Stimulated activated CD4-positive, alpha-beta T cell treated with anti-CD3 and anti-CD28 coated beads, Interleukin-4, amount 100 ng/mL, for 4 hours (primary cell): ENCODE measurements around the gene RNF181.
A peak's percentile ranks its signal among the peaks of the same experiment; 100 is the strongest.
"Not testable (repeated sequence)": the region's sequence is repeated elsewhere in the genome, so short reads cannot be mapped to it uniquely, and the experiment has no call there.

Source experiments
- DNase-seq, 2 experiments: peaks; one replicate each; pipeline ENCODE4 v3.0.0-alpha.2; 2020

Gene RNF181, protein sequence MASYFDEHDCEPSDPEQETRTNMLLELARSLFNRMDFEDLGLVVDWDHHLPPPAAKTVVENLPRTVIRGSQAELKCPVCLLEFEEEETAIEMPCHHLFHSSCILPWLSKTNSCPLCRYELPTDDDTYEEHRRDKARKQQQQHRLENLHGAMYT

DNA sequence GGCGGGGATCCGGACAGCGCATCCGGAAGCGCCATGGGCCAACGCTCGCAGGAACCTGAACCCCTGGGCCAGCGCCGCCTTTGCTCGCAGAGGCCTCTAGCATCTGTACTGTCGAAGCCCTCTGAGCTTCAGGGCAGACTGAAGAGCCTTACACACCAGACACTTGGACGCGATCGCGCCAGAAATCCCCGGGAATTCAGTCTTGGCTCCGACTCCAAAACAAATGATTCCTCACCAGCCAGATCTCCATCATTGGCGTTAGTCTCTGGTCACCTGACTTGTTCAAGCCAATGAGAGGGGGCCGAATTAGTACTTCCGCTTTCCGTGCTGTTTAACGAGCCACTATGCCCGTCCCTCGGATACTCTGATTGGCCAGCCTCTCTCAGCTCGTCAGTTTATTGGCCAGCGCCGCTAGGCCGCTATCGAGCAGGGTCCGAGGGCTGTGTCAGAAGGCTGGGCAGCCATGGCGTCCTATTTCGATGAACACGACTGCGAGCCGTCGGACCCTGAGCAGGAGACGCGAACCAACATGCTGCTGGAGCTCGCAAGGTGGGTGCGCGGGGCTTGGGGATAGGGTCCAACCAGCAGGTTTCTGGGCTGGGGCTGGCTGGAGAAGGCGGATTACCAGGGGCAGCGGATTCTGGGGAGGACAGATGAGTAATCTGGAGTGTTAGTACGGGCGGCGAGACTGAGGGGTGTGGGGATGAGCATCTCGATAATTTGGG lies at the start of gene RNF181:
TSS of gene RNF181 (plus strand) at position 445 of the 725 bp plus-strand sequence. CDS start at position 464, 19 bp downstream.
- DNase-seq = peak; percentile 78 to 90

GRCh38 chr2:85545780-85546240 lies 49.7 kb upstream of the RNF181 start:
- no peak for DNase-seq

DNA sequence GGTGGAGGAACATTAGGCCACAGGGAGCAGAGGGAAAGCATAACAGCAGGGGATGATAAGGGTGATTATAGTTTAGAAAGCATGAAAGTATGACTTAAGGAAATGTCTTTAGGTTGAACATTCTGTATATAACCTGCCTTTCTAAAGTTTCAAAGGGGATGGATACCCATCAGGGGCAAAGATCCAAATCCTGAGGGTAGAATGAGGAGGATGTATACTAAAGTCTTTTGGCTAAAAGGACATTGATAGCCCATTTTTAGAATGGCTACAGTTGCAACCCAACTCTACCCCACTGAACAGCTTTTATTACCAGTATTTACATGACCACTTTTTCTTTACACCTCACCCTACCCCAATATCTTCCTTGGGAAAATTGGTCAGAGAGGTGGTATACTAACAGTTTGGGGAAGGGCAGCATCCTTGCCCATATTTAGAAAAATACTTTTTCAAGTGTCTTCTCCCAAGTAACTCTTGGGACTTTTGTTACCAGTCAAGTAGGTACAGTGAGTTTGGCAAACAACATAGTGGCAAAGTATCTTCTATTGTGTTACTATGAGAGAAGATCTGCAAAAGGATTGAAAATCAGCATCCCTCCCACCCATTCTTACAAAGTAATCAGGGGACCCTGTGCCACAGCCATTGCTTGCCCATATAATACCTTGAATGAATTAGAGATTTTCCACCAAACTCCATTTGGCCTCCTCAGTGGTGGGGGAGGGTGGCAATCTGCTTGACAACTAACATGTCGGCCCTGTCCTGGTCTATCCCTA lies 48.3 kb upstream of the RNF181 start:
- no peak for DNase-seq

DNA sequence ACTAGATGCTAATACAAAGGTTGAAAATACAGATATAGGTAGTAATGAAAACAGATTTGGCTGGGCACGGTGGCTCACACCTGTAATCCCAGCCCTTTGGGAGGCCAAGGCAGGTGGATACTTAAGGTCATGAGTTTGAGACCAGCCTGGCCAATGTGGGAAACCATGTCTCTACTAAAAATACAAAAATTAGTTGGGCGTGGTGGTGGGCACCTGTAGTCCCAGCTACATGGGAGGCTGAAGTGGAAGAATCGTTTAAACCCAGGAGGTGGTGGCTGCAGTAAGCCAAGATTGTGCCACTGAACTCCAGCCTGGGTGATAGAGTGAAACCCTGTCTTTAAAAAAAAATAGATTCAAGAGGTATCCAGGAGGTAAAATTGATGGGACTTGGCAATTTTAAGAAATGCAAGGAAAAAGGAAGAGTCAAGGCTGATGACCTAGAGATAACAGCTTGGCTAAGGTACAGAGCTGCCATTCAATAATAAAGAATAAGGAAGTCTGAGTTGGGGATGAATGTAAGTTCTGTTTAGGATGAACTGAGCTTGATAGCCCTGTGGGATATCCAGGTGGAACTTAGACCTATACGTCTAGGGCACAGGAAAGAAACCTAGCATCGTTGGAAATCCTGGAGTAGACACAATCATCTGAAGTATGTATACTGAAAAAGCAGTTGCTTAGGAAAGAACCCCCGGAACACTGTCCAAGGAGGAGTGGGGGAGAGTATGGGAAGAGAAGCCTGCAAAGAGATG lies 47.5 kb upstream of the RNF181 start:
- no peak for DNase-seq

DNA sequence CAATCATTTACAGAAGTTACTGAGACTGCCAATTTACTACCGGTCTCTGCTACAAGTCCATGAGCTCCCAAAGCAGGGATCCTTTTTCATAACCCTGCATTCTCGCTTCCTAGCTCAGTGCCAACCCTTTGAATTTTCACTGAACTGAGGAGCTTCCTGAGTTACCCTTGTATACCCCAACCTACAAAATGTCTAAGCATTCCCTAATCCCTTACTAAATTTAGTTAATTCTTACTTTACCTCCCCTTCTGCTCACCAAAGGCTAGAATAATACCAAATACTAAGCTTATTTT lies 47.0 kb upstream of the RNF181 start:
- no peak for DNase-seq

DNA sequence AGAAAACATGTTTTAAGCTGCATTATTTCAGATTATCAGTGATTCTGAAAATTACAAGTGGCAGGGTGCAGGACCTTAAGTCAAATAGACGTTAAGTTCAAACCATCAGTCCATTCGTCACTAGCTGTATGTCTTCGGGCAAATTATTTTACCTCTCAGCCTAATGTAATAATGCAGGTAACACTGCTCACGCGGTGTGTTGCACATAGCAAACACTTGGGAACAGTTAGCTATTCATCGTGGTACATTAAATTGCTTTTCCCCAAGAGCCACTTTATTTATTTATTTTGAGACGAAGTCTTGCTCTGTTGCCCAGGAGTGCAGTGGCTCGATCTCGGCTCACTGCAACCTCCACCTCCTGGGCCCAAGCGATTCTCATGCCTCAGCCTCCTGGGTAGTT lies 46.5 kb upstream of the RNF181 start:
- DNase-seq = no peak

GRCh38 chr2:85549826-85550225 lies 45.7 kb upstream of the RNF181 start:
- DNase-seq = no peak

- DNase-seq = no peak
Measured at GRCh38 chr2:85550486-85550885, 45.1 kb upstream of the RNF181 start.

DNA sequence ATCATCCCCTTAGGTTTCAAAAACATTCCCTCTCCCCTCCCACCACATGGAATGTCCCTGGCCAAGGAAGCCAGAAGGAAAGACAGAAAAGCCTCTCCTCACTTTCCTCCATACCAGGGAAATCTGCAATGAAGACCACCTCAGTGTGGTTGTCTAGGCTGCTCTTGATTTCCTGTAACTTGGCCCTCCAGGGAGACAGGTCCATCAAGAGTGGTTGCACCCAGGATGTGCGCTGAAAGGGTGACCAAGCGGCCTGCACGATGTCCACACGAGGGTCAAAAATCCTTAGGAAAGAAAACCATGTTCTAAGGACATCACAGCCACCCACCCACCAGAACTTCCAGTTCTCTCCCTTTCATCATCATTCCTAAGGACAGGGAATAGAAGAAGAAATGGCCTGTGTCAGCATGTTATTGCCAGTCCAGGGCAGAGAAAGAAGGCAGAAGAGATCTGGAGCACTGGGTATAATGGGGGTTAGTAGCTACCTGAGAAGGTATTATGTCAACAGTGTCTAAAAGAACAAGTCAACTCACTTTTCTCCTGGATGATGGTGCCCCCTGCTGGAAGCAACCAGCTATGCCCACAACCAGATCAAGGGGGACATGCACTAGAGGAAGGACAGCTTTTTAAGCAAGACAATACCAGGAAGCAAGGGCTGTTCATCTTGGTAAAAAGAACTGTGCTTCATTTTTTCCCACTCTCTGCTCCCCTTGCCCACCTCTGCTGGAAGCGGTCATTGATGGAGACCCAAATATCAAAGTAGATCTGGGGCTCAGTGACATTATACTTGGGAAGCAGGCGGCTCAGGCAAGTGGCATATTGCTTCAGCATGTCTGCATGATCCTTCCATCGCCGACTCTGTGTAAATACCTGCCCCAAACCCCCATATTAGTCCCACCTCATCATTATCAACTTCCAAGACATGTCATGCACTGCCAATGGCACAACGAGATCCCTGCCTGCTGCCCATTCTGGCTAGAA lies 43.6 kb upstream of the RNF181 start:
- DNase-seq = peak; percentile 78 to 84

DNA sequence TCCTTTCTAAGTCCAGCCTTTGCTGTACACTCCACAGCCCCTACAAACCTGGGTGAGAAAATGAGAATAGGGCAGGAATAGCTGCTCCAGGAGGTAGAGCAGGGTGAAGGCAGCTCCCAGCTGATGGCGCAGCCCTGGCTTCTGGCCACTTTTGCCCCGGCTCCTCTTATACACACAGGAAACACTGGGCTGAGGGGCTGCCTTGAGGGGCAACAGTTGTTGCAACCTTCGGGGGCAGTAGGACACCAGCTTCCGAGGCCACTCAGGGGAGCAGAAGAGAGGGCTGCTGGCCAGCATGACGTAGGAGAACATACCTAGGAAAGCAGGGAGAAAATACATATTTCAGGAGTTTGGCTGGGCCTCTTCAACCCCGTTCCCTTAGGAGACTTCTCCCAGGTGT lies 42.4 kb upstream of the RNF181 start:
- no peak for DNase-seq

- DNase-seq = no peak
Measured at GRCh38 chr2:85554980-85555612, 40.4 kb upstream of the RNF181 start.

DNA sequence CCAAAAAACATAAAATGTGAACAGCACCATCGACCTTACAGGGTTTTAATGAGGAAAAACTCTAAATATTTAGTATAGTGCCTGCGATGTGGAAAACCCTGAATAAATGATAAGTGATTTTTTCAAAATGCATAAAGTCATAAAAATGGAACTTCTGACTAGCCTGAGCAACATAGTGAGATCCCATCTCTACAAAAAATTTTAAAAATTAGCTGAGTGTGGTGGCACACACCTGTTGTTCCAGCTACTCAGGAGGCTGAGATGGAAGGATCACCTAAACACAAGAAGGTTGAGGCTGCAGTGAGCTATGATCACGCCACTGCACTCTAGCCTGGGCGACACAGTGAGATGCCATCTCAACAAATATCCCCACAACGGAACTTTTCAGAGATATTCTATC lies 38.4 kb upstream of the RNF181 start:
- DNase-seq = no peak

DNA sequence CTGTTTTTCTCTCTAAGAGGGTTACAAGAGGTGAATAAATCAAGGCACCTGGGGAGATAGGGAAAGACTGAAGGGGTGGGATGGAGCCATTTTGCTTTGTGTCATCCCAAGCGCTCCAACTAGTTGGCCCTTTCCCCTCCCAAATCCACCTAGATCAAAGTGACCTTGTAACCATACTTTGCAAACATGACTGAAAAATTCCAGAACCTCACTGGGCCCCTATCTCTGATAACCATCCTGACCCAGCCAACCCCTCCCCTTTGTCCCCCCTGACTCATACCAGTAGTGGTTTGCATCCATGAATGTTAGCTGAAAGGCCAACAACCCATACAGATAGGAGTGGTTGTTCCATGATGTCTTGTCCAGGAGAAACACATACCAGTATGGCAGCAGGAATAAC lies 37.4 kb upstream of the RNF181 start:
- DNase-seq = no peak

- DNase-seq = not testable (repeated sequence)
Measured at GRCh38 chr2:85560403-85560726, 35.2 kb upstream of the RNF181 start.

DNA sequence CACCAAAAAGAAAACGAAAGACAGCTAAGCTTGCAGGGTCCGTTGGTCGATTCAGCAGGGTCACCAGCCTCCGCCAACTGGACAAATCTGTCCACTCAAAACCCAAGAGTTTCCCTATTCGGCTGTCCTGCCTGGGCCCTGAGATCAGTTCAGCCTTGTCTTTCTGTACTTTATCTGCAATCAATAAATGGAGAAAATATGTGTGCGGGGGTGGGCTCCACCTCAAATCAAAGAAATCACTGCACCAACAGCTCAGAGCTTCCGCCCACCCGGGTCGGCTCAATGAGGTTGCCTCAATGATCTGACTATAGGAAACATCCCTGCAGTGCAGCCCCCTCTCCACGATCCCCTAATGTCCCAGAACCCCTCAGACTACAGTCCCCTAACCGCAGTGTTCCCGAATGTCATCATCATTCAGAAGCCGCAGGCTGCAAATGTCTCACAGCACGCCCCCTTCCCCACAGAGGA lies 34.7 kb upstream of the RNF181 start:
- peak in 1 of 2 experiments; percentile 51 for DNase-seq

DNA sequence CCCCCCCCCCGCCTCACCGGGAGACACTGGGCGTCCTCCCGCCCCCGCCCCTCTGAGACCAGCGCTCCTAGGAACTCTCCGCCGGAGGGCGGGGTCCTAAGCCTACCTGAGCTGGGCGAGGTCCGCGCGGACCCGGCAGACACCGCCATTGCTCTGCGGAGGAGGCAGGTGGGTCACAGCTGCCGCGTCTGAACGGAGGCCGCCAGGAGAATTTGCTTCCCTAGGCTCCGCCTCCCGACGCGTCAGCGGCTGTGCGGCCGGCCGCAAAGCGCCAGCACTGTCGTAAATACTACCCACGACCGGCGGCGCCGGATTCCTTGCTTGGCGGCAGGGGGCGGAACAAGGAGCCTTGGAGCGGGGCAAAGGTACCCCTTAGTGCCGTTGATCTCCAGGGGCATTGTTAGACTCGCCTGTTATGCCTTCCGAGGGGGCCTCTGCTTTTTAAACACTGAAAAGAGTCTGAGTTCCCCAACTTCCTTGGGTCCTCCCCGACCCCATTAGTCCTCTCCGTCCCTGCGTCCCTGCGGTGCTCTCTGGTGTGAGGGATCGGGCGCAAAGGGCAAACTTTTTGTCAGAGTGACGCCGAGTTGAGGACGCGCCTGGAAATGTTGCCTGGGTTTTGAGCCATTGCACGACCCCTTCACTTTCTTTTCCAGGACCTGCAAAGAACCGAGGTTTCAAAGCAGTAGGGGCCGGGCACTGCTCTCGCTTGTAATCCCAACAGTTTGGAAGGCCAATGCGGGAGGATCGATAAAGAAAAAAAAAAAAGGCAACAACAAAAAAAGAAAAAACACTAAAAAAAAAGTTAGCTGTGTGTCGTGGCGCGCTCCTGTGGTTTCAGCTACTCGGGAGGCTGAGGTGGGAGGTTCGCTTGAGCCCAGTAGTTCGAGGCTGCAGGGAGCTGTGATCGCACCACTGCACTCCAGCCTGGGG lies 34.0 kb upstream of the RNF181 start, which contains the start of gene GGCX:
TSS of gene GGCX (minus strand) at position 214 of the 933 bp plus-strand sequence. CDS start at position 149, 65 bp downstream.
- DNase-seq = peak; percentile 92 to 95

DNA sequence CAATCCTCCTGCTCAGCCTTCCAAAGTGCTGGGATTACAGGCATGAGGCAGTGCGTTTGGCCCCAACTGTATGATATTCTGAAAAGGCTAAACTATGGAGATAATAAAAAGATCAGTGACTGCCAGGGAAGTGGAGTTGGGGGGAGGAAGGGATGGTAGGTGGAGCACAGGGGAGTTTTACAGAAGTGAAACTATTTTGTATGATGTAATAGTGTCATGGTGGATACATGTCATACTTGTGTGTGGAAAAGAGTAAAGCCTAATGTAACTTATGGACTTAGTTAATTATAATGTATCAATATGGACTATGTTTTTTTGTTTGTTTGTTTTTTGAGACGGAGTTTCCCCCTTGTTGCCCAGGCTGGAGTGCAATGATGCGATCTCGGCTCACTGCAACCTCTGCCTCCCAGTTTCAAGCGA lies 31.4 kb upstream of the RNF181 start:
- DNase-seq = no peak

GRCh38 chr2:85566265-85566664 lies 29.3 kb upstream of the RNF181 start:
- DNase-seq = no peak

- DNase-seq = no peak
Measured at GRCh38 chr2:85575739-85576138, 19.8 kb upstream of the RNF181 start.

- DNase-seq = no peak
Measured at GRCh38 chr2:85577063-85577385, 18.5 kb upstream of the RNF181 start.
